ENCODE measurements around the gene MROH2A. TPM values are rescaled to one million over a fixed set of nuclear protein-coding genes. Genes with fewer than 3 reads are reported as not detected.

MROH2A gene
- total and polyA plus RNA-seq, 9 of the 15 experiments (the other 6 are each of a cell fraction or from before 2014, with no cell fraction given), result 0.03 TPM; not detected in 8

DNA sequence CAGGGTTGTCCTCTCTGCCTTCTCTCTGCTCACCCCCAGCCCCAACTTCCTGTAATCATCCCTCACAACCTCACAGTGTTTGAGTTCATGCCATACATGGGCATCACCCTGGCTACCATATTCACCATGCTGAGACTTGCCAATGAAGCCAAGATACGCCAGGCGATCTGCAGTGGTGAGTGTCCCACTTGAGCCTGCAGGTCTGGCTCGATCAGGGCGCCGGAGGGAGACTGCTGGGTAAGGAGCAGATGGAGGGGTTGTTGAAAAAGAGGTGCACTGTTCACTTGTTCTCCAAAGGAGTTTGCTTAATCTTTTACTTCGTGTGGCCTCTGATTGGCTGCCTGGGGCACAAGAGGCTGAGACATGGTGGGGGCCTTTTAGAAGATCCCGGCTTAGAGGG lies 14.6 kb downstream of the MROH2A start:
- ATAC-seq (no peak), DNase-seq (ENCODE audit: extremely low read depth in 1 of 4, low spot score in 3 of 4) (no peak), FAIRE-seq (no peak)
- peaks cover 0 to 44% of the 10 kb centered on the region in 2 experiments; a peak in 2 of 5 replicates for H3K27me3 ChIP-seq (ENCODE audit: control insufficient read depth in 2 of 2, insufficient read depth in 2 of 2, low read length in 2 of 2)
- H3K4me2 ChIP-seq (ENCODE audit: insufficient read depth, low read length), result no peak overlapping the region
- no peaks in the 10 kb centered on the region for H3K9me3 ChIP-seq (replicated peaks; ENCODE audit: control insufficient read depth, insufficient read depth, low read depth, low read length)
- H3K4me3 ChIP-seq, result no peak overlapping the region
- H4K20me1 ChIP-seq (replicated peaks; ENCODE audit: control insufficient read depth, insufficient read depth, low read length), result no peaks in the 10 kb centered on the region
- ChIA-PET CTCF (ENCODE audit: low intra/inter-chr PET ratio) (no interaction called here), POLR2A (no interaction called here)
- no peaks in the 10 kb centered on the region for H3K79me2 ChIP-seq (ENCODE audit: control insufficient read depth, insufficient read depth, low read length)
- H3K27ac ChIP-seq (ENCODE audit: extremely low read depth, low read depth, low read length), result no peak overlapping the region
- no peaks in the 10 kb centered on the region; a peak in 1 of 5 replicates for H3K4me1 ChIP-seq (replicated peaks in 1 of 2; ENCODE audit: control insufficient read depth in 2 of 2, insufficient read depth in 2 of 2, low read length in 2 of 2)
- H3K9ac ChIP-seq (ENCODE audit: insufficient read depth in 1 of 2, low read depth in 2 of 2, low read length in 2 of 2), result no peak overlapping the region
- in situ Hi-C loops (cut with MboI) (no loop called here), intact Hi-C loops (cut with micrococcal nuclease) (no loop called here)
- H3K36me3 ChIP-seq (ENCODE audit: control insufficient read depth, insufficient read depth, low read length), result no peaks in the 10 kb centered on the region
- WGBS (ENCODE audit: insufficient coverage, low coverage, missing lambda C conversion rate), result 31% methylated on average over 7 of the region's 7 CpGs
- no TSS peak for BruUV-seq (replicated peaks)
- no peaks in the 10 kb centered on the region for H3K9me1 ChIP-seq (ENCODE audit: control insufficient read depth, insufficient read depth, low read length)
- no peak overlapping the region for H2AFZ ChIP-seq (ENCODE audit: low read depth, low read length)
- TF ChIP-seq SMARCB1 (IDR thresholded peaks at IDR 0.05; ENCODE audit: insufficient read length, low read depth), result no peak
- TF ChIP-seq NR4A1 (CRISPR knock-in tag; IDR thresholded peaks at IDR 0.05), result no peak
- no peak for TF ChIP-seq NR4A1 (tag; IDR thresholded peaks at IDR 0.05)
- TF ChIP-seq, protein P1, sequence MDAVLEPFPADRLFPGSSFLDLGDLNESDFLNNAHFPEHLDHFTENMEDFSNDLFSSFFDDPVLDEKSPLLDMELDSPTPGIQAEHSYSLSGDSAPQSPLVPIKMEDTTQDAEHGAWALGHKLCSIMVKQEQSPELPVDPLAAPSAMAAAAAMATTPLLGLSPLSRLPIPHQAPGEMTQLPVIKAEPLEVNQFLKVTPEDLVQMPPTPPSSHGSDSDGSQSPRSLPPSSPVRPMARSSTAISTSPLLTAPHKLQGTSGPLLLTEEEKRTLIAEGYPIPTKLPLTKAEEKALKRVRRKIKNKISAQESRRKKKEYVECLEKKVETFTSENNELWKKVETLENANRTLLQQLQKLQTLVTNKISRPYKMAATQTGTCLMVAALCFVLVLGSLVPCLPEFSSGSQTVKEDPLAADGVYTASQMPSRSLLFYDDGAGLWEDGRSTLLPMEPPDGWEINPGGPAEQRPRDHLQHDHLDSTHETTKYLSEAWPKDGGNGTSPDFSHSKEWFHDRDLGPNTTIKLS (IDR thresholded peaks at IDR 0.05; ENCODE audit: borderline replicate concordance, low read depth), result no peak
- TF ChIP-seq ILF3 (IDR thresholded peaks at IDR 0.05; ENCODE audit: borderline replicate concordance), result no peak
- no peak for TF ChIP-seq ELF2 (CRISPR knock-in tag; IDR thresholded peaks at IDR 0.05)
- TF ChIP-seq, protein P2, sequence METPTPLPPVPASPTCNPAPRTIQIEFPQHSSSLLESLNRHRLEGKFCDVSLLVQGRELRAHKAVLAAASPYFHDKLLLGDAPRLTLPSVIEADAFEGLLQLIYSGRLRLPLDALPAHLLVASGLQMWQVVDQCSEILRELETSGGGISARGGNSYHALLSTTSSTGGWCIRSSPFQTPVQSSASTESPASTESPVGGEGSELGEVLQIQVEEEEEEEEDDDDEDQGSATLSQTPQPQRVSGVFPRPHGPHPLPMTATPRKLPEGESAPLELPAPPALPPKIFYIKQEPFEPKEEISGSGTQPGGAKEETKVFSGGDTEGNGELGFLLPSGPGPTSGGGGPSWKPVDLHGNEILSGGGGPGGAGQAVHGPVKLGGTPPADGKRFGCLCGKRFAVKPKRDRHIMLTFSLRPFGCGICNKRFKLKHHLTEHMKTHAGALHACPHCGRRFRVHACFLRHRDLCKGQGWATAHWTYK (CRISPR knock-in tag; IDR thresholded peaks at IDR 0.05), result no peak
- TF ChIP-seq, protein P3, sequence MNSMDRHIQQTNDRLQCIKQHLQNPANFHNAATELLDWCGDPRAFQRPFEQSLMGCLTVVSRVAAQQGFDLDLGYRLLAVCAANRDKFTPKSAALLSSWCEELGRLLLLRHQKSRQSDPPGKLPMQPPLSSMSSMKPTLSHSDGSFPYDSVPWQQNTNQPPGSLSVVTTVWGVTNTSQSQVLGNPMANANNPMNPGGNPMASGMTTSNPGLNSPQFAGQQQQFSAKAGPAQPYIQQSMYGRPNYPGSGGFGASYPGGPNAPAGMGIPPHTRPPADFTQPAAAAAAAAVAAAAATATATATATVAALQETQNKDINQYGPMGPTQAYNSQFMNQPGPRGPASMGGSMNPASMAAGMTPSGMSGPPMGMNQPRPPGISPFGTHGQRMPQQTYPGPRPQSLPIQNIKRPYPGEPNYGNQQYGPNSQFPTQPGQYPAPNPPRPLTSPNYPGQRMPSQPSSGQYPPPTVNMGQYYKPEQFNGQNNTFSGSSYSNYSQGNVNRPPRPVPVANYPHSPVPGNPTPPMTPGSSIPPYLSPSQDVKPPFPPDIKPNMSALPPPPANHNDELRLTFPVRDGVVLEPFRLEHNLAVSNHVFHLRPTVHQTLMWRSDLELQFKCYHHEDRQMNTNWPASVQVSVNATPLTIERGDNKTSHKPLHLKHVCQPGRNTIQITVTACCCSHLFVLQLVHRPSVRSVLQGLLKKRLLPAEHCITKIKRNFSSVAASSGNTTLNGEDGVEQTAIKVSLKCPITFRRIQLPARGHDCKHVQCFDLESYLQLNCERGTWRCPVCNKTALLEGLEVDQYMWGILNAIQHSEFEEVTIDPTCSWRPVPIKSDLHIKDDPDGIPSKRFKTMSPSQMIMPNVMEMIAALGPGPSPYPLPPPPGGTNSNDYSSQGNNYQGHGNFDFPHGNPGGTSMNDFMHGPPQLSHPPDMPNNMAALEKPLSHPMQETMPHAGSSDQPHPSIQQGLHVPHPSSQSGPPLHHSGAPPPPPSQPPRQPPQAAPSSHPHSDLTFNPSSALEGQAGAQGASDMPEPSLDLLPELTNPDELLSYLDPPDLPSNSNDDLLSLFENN (IDR thresholded peaks at IDR 0.05; ENCODE audit: low read depth in 2 of 2, low read length in 2 of 2), result no peak
- no peak for TF ChIP-seq POLR2A (conservative IDR thresholded peaks at IDR 0.05)
- TF ChIP-seq OTX1 (CRISPR knock-in tag; IDR thresholded peaks at IDR 0.05), result no peak
- TF ChIP-seq ZNF551 (CRISPR knock-in tag; IDR thresholded peaks at IDR 0.05), result no peak
- no peak for TF ChIP-seq ZNF253 (CRISPR knock-in tag; conservative IDR thresholded peaks at IDR 0.05)
- TF ChIP-seq MYNN (IDR thresholded peaks at IDR 0.05), result no peak
- TF ChIP-seq MYNN (CRISPR knock-in tag; IDR thresholded peaks at IDR 0.05), result no peak
- TF ChIP-seq RBBP5 (IDR thresholded peaks at IDR 0.05; ENCODE audit: borderline replicate concordance, insufficient read depth, low read length, poor library complexity, severe bottlenecking), result no peak
- no peak for TF ChIP-seq RBFOX2 (IDR thresholded peaks at IDR 0.05; ENCODE audit: low read depth, low read length)
- TF ChIP-seq, protein P4, sequence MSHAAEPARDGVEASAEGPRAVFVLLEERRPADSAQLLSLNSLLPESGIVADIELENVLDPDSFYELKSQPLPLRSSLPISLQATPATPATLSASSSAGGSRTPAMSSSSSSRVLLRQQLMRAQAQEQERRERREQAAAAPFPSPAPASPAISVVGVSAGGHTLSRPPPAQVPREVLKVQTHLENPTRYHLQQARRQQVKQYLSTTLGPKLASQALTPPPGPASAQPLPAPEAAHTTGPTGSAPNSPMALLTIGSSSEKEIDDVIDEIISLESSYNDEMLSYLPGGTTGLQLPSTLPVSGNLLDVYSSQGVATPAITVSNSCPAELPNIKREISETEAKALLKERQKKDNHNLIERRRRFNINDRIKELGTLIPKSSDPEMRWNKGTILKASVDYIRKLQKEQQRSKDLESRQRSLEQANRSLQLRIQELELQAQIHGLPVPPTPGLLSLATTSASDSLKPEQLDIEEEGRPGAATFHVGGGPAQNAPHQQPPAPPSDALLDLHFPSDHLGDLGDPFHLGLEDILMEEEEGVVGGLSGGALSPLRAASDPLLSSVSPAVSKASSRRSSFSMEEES (CRISPR knock-in tag; IDR thresholded peaks at IDR 0.05), result no peak
